GM12801 (cell line): ENCODE measurements around the gene RAB37.

ENCODE experiments used
- TF ChIP-seq, protein P1 (sequence below): IDR thresholded peaks from one replicate; pipeline ENCODE4 v1.5.1; 2011; ENCODE audit warnings: control low read depth; ENCODE audit not compliant: insufficient read length; ENCODE audit errors: extremely low read depth

RAB37 gene

DNA sequence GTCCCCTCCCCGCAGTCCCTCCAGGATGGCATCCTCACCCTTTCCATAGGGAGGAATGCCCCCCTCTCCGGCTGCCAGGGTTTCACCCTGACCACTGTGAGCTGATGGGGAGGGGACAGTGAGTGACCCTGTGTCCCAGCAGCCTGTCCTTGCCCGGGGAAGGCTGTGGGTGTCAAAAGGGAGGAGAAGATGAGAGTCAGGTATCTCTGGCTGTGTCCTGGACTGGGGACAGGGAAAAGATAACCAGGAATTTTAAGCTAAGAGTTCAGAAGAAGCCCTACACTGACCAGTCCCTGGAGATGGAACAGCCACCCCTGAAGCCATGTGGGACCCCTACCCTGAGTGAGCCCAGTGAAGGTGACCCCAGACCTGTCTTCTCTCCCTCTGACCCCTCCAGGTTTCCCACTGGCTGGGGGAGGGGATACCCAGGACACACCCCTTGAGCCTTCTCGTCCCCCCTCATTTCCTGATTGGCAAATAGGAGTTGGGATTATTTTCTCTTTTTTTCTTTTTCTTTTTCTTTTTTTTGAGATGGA, 27.8 kb downstream of the RAB37 start:
- TF ChIP-seq, protein P1, sequence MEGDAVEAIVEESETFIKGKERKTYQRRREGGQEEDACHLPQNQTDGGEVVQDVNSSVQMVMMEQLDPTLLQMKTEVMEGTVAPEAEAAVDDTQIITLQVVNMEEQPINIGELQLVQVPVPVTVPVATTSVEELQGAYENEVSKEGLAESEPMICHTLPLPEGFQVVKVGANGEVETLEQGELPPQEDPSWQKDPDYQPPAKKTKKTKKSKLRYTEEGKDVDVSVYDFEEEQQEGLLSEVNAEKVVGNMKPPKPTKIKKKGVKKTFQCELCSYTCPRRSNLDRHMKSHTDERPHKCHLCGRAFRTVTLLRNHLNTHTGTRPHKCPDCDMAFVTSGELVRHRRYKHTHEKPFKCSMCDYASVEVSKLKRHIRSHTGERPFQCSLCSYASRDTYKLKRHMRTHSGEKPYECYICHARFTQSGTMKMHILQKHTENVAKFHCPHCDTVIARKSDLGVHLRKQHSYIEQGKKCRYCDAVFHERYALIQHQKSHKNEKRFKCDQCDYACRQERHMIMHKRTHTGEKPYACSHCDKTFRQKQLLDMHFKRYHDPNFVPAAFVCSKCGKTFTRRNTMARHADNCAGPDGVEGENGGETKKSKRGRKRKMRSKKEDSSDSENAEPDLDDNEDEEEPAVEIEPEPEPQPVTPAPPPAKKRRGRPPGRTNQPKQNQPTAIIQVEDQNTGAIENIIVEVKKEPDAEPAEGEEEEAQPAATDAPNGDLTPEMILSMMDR = no peak

DNA sequence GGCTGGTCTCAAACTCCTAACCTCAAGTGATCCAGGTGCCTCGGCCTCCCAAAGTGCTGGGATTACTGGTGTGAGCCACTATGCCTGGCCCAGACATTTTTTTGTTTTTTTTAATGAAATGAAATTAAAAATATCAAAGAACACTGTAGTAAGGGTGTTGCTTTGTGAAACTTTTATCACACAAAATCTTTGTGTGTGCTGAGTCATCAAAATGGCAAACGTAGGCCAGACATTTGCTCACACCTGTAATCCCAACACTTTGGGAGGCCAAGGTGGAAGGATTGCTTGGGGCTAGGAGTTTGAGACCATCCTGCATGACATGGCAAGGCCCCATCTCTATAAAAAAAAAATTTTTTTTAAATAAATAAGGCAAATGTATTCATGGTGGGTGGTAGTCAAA, 29.4 kb downstream of the RAB37 start:
- TF ChIP-seq, protein P1 = no peak

DNA sequence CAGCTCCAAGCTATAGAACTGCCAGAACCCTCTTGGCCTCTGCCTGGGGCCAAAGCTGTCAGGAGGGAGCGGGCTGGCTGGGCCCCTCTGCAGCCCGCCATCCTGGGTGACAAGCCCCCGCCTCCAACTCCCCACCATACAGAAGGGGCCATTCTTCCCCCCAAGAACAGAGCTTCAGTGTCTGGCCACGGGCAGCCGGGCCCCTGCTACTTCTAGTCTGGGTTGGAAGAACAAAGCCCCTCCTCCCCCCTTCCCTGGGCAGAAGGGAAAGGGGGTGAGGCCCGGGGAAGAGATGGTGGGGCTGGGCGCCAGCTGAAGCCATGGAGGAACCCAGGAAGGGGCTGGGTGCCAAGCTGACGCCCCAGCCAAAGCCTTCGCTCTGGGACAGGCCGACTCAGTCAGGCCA, 30.1 kb downstream of the RAB37 start:
- TF ChIP-seq, protein P1 = no peak

DNA sequence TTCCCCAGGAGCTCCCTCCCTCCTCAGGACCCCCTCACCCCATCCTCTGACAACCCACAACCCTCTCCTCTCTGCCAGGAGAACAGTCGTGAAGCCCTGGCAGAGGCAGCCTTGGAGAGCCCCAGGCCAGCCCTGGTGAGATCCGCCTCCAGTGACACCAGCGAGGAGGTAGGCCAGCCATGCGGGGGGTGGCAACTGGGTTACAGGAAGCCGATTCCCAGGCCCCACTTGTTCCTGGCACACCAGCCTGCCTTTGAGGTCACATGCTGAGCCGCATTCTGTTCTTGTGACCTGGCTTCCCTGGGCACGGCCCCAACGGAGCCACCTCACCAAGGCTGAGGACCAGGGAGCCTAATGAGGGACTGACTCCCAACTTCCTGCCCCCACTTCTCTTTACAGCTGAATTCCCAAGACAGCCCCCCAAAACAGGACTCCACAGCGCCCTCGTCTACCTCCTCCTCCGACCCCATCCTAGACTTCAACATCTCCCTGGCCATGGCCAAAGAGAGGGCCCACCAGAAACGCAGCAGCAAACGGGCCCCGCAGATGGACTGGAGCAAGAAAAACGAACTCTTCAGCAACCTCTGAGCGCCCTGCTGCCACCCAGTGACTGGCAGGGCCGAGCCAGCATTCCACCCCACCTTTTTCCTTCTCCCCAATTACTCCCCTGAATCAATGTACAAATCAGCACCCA, 31.2 kb downstream of the RAB37 start:
- TF ChIP-seq, protein P1 = no peak

DNA sequence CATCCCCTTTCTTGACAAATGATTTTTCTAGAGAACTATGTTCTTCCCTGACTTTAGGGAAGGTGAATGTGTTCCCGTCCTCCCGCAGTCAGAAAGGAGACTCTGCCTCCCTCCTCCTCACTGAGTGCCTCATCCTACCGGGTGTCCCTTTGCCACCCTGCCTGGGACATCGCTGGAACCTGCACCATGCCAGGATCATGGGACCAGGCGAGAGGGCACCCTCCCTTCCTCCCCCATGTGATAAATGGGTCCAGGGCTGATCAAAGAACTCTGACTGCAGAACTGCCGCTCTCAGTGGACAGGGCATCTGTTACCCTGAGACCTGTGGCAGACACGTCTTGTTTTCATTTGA, 31.7 kb downstream of the RAB37 start:
- TF ChIP-seq, protein P1 = no peak

DNA sequence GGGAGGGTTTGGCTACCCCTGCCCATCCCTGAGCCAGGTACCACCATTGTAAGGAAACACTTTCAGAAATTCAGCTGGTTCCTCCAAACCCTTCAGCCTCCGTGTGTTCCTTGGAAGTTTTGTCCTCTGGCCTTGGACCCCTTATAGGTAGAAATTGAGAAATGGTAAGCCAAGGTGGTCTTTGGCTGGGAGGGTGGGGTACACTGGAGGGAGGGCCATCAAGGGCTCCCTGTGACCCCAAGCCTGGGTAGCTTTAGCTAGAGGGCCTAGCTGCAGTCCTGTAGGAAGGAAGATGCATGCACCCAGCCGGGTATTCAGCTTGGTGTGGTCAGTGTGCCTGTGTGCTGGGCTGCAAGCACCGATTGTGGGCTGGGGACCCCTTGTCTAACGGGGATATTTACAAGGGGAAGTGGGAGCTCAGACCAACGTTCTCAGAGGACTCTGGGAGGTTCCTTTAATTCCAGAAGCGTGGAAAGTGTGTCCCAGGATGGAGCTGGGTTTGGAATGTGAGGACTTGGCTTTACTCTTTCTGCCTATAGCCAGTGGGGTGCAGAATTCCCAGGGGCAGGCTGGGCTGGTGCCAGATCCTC, 32.3 kb downstream of the RAB37 start:
- TF ChIP-seq, protein P1 = no peak

DNA sequence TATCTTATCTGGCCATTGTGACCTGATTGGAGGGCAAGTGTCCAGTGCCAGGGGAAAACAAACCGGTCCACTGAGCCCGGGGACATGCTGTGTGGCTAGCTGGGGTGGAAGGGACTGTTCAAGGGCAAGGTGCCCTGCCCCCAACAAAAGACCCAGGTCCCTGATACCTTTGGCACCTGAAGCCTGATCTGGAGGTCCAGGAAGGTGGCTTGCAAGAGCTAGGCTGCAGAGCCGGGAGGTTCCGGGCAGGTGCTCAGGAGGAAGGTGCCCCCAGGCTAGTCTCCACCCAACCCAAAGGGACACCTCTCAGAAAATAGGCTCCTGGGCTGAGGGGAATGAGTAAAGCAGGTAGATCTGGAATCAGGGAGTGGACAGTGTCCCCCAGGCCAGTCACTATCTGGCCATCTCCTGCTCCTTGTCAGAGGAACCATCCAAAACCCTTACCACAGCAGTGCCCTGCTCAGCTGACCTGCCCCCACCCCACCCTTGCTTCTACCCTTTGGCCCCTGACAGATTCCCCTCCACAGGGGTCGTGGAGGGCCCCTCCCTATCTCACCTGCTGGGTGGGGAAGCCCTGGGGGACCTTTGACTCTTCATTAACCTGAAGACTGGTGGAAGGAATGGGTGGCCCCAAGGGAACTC, 32.9 kb downstream of the RAB37 start:
- TF ChIP-seq, protein P1 = no peak
